Measurements from ENCODE around the gene ARHGAP15. TPM values are rescaled to one million over a fixed set of nuclear protein-coding genes. Genes with fewer than 3 reads are reported as not detected.
A peak's percentile ranks its signal among the peaks of the same experiment; 100 is the strongest.

Gene ARHGAP15
- total RNA-seq, 1 donor from 2014 or later, result not detected

GRCh38 chr2:143169105-143169504 is 39.9 kb downstream of the ARHGAP15 start:
- no peak for DNase-seq (ENCODE audit: low read depth)

- peak; percentile 7 for DNase-seq (ENCODE audit: low read depth)
Measured at GRCh38 chr2:143171817-143172216, 42.6 kb downstream of the ARHGAP15 start.

- DNase-seq (ENCODE audit: low read depth), result no peak
Measured at GRCh38 chr2:143175438-143175837, 46.2 kb downstream of the ARHGAP15 start.

- DNase-seq (ENCODE audit: low read depth), result no peak
Measured at GRCh38 chr2:143176606-143177005, 47.4 kb downstream of the ARHGAP15 start.

- DNase-seq (ENCODE audit: low read depth), result no peak
Measured at GRCh38 chr2:143177096-143177786, 48.0 kb downstream of the ARHGAP15 start.

- DNase-seq (ENCODE audit: low read depth), result no peak
Measured at GRCh38 chr2:143181494-143181893, 52.3 kb downstream of the ARHGAP15 start.

- no peak for DNase-seq (ENCODE audit: low read depth)
Measured at GRCh38 chr2:143182649-143183048, 53.4 kb downstream of the ARHGAP15 start.

GRCh38 chr2:143183804-143184463 is 54.7 kb downstream of the ARHGAP15 start:
- no peak for DNase-seq (ENCODE audit: low read depth)

- no peak for DNase-seq (ENCODE audit: low read depth)
Measured at GRCh38 chr2:143186876-143187275, 57.7 kb downstream of the ARHGAP15 start.

- DNase-seq (ENCODE audit: low read depth), result no peak
Measured at GRCh38 chr2:143190431-143190830, 61.2 kb downstream of the ARHGAP15 start.

- no peak for DNase-seq (ENCODE audit: low read depth)
Measured at GRCh38 chr2:143192106-143192505, 62.9 kb downstream of the ARHGAP15 start.

- no peak for DNase-seq (ENCODE audit: low read depth)
Measured at GRCh38 chr2:143192716-143193115, 63.5 kb downstream of the ARHGAP15 start.

- peak; percentile 46 for DNase-seq (ENCODE audit: low read depth)
Measured at GRCh38 chr2:143193121-143193520, 63.9 kb downstream of the ARHGAP15 start.

- DNase-seq (ENCODE audit: low read depth), result no peak
Measured at GRCh38 chr2:143195511-143195910, 66.3 kb downstream of the ARHGAP15 start.

- DNase-seq (ENCODE audit: low read depth), result no peak
Measured at GRCh38 chr2:143204062-143204461, 74.8 kb downstream of the ARHGAP15 start.

- peak; percentile 21 for DNase-seq (ENCODE audit: low read depth)
Measured at GRCh38 chr2:143205106-143205764, 76.0 kb downstream of the ARHGAP15 start.

- no peak for DNase-seq (ENCODE audit: low read depth)
Measured at GRCh38 chr2:143209570-143210445, 80.6 kb downstream of the ARHGAP15 start.

- no peak for DNase-seq (ENCODE audit: low read depth)
Measured at GRCh38 chr2:143210446-143210819, 81.2 kb downstream of the ARHGAP15 start.

GRCh38 chr2:143217512-143218115 is 88.4 kb downstream of the ARHGAP15 start:
- DNase-seq (ENCODE audit: low read depth), result no peak

GRCh38 chr2:143218621-143219020 is 89.4 kb downstream of the ARHGAP15 start:
- no peak for DNase-seq (ENCODE audit: low read depth)

GRCh38 chr2:143219266-143219665 is 90.0 kb downstream of the ARHGAP15 start:
- no peak for DNase-seq (ENCODE audit: low read depth)
